GM23338 (cell line): ENCODE measurements around the gene CLEC18C. TPM values are rescaled to one million over a fixed set of nuclear protein-coding genes. Genes with fewer than 3 reads are reported as not detected.
"Not testable (repeated sequence)": the region's sequence is repeated elsewhere in the genome, so short reads cannot be mapped to it uniquely, and the experiment has no call there.

Source experiments
- ATAC-seq: fragments of 200-7000 bp; cut with Tn5 transposase; 3 replicates; pipeline ENCODE4 v1.9.1; 2020
- DNase-seq: peaks from one replicate; pipeline ENCODE4 v3.0.0-alpha.2; 2015; ENCODE audit warnings: low spot score
- H2AFZ ChIP-seq: fragments of 200-600 bp; sonication (generic); 2 replicates; pipeline ENCODE4 v1.8.0; 2016; ENCODE audit warnings: antibody characterized with exemption, mild to moderate bottlenecking, moderate library complexity
- H3F3A ChIP-seq: fragments of 200-600 bp; sonication (generic); replicated peaks from 2 replicates; pipeline ENCODE4 v1.8.0; 2017; ENCODE audit warnings: antibody characterized with exemption, mixed run types, low read depth
- H3K27ac ChIP-seq: fragments of 200-600 bp; sonication (generic); 2 replicates; pipeline ENCODE4 v1.6.1; 2016; ENCODE audit warnings: low read depth
- H3K27me3 ChIP-seq: fragments of 200-600 bp; sonication (generic); 2 replicates; pipeline ENCODE4 v1.8.0; 2016; ENCODE audit warnings: mild to moderate bottlenecking, mixed run types, moderate library complexity; ENCODE audit not compliant: insufficient read depth
- H3K36me3 ChIP-seq: fragments of 200-600 bp; sonication (generic); 2 replicates; pipeline ENCODE4 v1.8.0; 2016; ENCODE audit warnings: mild to moderate bottlenecking; ENCODE audit not compliant: insufficient read depth
- H3K4me1 ChIP-seq: fragments of 200-600 bp; sonication (generic); 2 replicates; pipeline ENCODE4 v1.8.0; 2016; ENCODE audit warnings: mild to moderate bottlenecking, moderate library complexity; ENCODE audit not compliant: insufficient read depth
- H3K4me2 ChIP-seq: fragments of 200-600 bp; sonication (generic); 2 replicates; pipeline ENCODE4 v1.7.1; 2017; ENCODE audit warnings: mixed run types
- H3K4me3 ChIP-seq: fragments of 200-600 bp; sonication (generic); 2 replicates; pipeline ENCODE4 v1.6.1; 2016; ENCODE audit warnings: mixed run types
- H3K79me2 ChIP-seq: fragments of 200-600 bp; sonication (generic); replicated peaks from 2 replicates; pipeline ENCODE4 v1.8.0; 2017; ENCODE audit warnings: mild to moderate bottlenecking; ENCODE audit not compliant: insufficient read depth
- H3K9me2 ChIP-seq: fragments of 200-600 bp; sonication (generic); 2 replicates; pipeline ENCODE4 v1.8.0; 2017; ENCODE audit not compliant: insufficient read depth
- H4K20me1 ChIP-seq: fragments of 200-600 bp; sonication (generic); replicated peaks from 2 replicates; pipeline ENCODE4 v1.8.0; 2017; ENCODE audit warnings: mild to moderate bottlenecking; ENCODE audit not compliant: insufficient read depth
- H3K27ac Mint-ChIP-seq: 2 replicates; pipeline ENCODE4 v1.8.0; 2020; ENCODE audit warnings: inconsistent platforms, mild to moderate bottlenecking, moderate library complexity, mixed read lengths
- H3K27me3 Mint-ChIP-seq: 3 replicates; pipeline ENCODE4 v1.8.0; 2022; ENCODE audit warnings: low read depth, mild to moderate bottlenecking, moderate library complexity, mixed read lengths, inconsistent platforms; ENCODE audit not compliant: insufficient read depth, poor library complexity
- H3K36me3 Mint-ChIP-seq: 3 replicates; pipeline ENCODE4 v1.8.0; 2021; ENCODE audit warnings: low read depth, mild to moderate bottlenecking, inconsistent platforms, moderate library complexity, mixed read lengths
- H3K4me1 Mint-ChIP-seq: 3 replicates; pipeline ENCODE4 v1.8.0; 2020; ENCODE audit warnings: mild to moderate bottlenecking, inconsistent platforms, mixed read lengths
- H3K4me3 Mint-ChIP-seq: 3 replicates; pipeline ENCODE4 v1.8.0; 2021; ENCODE audit warnings: moderate library complexity, mild to moderate bottlenecking, inconsistent platforms, mixed read lengths
- H3K9me3 Mint-ChIP-seq: 3 replicates; pipeline ENCODE4 v1.8.0; 2020; ENCODE audit warnings: moderate library complexity, mild to moderate bottlenecking, inconsistent platforms, mixed read lengths
- polyA plus RNA-seq: library from polyadenylated mRNA; unstranded; fragments of >200 nt; fragmentation: Nextera tagmentation; extraction: Ambion mirVana; gene quantifications from 2 replicates; pipeline ENCODE4 v1.2.1, GENCODE V29; 2016
- total RNA-seq: library from RNA; depleted of rRNA; stranded (reverse); fragments of >200 nt; shearing (Covaris generic); gene quantifications from 2 replicates; pipeline ENCODE4 v1.2.3, GENCODE V29; 2014

CLEC18C gene
- total and polyA plus RNA-seq, 2 experiments from 2014 or later, result 0.06 TPM; not detected in 1

DNA sequence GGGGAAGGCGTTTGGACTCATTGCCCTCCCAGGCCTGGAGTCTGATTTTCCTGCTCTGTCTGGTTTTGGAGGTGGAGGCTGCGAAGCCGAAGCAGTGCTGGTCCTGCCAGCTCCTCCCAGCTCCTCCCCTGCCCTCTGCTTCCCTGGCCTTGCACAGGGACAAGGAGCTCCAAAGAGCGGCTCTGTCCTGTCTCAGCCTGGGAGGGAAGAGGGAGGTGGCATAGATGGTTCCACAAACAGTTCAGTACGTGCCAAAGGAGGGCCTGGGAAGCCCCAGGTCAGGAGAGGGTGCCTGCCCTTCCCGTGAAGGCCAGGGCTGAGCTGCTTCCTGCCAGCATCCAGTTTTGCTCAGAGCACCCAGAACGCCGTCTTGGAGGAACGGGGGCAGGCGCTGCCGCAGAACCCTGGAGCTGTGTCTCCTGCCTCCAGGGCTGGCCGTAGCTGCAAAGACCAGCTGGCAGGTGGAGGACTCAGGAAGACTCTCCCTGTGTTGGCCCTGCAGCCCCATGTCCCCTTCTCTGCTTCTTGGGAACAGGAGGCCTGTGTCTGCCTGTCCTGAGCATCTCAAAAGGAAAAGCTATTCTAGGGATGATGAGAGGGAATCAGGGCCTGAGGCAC lies 23.2 kb downstream of the CLEC18C start:
- H3F3A ChIP-seq, H3K9me3 Mint-ChIP-seq, H2AFZ ChIP-seq, H3K4me3 Mint-ChIP-seq, H3K4me2 ChIP-seq, H3K79me2 ChIP-seq, H3K36me3 ChIP-seq, H3K4me1 ChIP-seq, H4K20me1 ChIP-seq, H3K27ac ChIP-seq, H3K36me3 Mint-ChIP-seq, H3K27me3 Mint-ChIP-seq, H3K27me3 ChIP-seq, H3K4me1 Mint-ChIP-seq, H3K9me2 ChIP-seq, DNase-seq, H3K4me3 ChIP-seq, H3K27ac Mint-ChIP-seq: not testable (repeated sequence)
- ATAC-seq, result peak; percentile 72

DNA sequence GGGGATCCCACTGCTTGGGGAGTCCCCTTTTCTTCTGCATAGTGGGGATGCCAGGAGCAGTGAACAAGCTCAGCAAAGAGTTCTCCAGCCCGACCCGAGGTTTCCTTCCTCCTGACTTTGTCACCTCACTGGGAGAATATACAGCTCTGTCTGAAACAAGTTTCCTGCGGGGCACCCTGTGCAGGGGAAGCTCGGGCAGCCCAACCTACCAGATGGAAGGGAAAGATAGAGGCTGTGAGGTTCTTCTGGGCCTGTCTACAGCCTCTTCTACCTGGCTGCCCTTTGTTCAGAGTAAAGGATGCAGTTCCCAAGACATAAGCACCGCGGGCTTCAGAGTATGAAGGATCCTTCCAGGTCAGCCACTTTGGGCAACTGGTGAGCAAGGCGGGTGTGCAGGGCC lies 24.0 kb downstream of the CLEC18C start:
- H3F3A ChIP-seq, H3K9me2 ChIP-seq, H3K9me3 Mint-ChIP-seq: not testable (repeated sequence)

DNA sequence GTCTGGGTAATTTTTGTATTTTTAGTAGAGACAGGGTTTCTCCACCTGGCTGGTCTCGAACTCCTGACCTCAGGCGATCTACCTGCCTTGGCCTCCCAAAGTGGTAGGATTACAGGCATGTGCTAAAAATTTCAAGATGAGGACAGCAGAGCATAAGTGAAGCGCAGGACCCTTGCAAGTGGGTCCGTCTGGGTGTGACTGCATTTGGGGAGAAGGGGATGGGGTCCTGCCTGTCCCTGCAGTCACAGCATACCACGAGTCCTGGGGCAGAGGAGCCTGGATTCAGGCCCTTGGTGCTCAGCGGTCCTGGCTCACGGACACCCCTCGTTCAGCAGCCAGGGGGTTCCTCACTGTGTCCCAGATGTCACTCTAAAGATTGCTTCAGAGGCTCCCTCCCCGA lies 24.6 kb downstream of the CLEC18C start:
- not testable (repeated sequence) for H2AFZ ChIP-seq, H4K20me1 ChIP-seq, ATAC-seq, H3K4me3 ChIP-seq, H3K36me3 Mint-ChIP-seq, H3K4me3 Mint-ChIP-seq, H3K27ac Mint-ChIP-seq, H3F3A ChIP-seq, H3K36me3 ChIP-seq, H3K4me2 ChIP-seq, H3K27me3 ChIP-seq, H3K27ac ChIP-seq, H3K4me1 Mint-ChIP-seq, H3K79me2 ChIP-seq, H3K4me1 ChIP-seq, H3K27me3 Mint-ChIP-seq, DNase-seq, H3K9me3 Mint-ChIP-seq, H3K9me2 ChIP-seq

More for the DNA sequence above, 24.0 kb downstream of the CLEC18C start:
- not testable (repeated sequence) for H3K4me3 Mint-ChIP-seq, H3K27ac Mint-ChIP-seq, H3K27ac ChIP-seq, H3K27me3 Mint-ChIP-seq, H3K27me3 ChIP-seq, H3K36me3 Mint-ChIP-seq, H3K79me2 ChIP-seq, DNase-seq, H4K20me1 ChIP-seq, H3K4me1 Mint-ChIP-seq, H3K4me3 ChIP-seq, H3K4me1 ChIP-seq, H2AFZ ChIP-seq, ATAC-seq, H3K4me2 ChIP-seq, H3K36me3 ChIP-seq

DNA sequence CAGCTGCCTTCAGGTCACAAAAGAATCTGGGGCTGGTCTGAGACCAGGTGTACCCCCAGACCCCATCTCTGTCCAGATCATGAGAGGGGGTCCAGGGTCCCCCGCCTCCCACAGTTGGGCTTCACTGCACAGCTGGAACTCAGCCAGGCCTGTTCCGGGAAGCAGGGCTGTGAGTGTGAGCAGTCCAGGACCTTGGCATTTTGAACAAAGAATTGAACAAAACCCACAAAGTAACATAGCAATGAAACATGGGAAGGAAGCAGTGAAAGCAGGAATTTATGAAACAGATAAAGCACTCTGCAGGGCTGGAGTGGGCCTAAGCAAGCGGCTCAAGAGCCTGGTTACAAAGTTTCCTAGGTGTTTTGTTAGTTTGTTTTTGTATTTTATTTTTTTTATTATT lies 25.1 kb downstream of the CLEC18C start:
- H2AFZ ChIP-seq, H3K9me2 ChIP-seq, H3K4me2 ChIP-seq, H3K27ac Mint-ChIP-seq, H3K36me3 Mint-ChIP-seq, H3K27me3 ChIP-seq, H3K4me1 Mint-ChIP-seq, H3K4me3 ChIP-seq, H3K79me2 ChIP-seq, DNase-seq, H3K36me3 ChIP-seq, H3K27me3 Mint-ChIP-seq, H3F3A ChIP-seq, H3K4me3 Mint-ChIP-seq, ATAC-seq, H4K20me1 ChIP-seq, H3K9me3 Mint-ChIP-seq, H3K27ac ChIP-seq, H3K4me1 ChIP-seq: not testable (repeated sequence)

DNA sequence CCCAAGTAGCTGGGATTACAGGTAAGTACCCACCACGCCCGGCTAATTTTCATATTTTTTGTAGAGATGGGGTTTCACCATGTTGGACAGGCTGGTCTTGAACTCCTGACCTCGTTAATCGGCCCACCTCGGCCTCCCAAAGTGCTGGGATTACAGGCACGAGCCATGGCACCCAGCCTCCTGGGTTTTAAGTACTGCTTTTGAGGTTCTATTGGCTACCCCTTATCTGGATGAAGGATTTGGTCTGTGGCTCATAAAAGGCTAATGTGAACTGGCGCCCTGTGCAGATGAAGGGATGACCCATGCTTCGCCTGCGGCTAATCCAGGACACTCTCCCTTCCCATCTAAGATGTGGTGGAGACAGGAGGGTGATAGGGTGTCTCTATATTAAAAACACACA lies 25.6 kb downstream of the CLEC18C start:
- not testable (repeated sequence) for H3K36me3 ChIP-seq, H3K79me2 ChIP-seq, H3K36me3 Mint-ChIP-seq, H3K27me3 Mint-ChIP-seq, H3K4me3 ChIP-seq, H3K4me1 Mint-ChIP-seq, H3K9me3 Mint-ChIP-seq, H3K27me3 ChIP-seq, H2AFZ ChIP-seq, DNase-seq, H4K20me1 ChIP-seq, H3F3A ChIP-seq, H3K4me3 Mint-ChIP-seq, H3K4me2 ChIP-seq, H3K27ac Mint-ChIP-seq, H3K9me2 ChIP-seq, ATAC-seq, H3K27ac ChIP-seq, H3K4me1 ChIP-seq

DNA sequence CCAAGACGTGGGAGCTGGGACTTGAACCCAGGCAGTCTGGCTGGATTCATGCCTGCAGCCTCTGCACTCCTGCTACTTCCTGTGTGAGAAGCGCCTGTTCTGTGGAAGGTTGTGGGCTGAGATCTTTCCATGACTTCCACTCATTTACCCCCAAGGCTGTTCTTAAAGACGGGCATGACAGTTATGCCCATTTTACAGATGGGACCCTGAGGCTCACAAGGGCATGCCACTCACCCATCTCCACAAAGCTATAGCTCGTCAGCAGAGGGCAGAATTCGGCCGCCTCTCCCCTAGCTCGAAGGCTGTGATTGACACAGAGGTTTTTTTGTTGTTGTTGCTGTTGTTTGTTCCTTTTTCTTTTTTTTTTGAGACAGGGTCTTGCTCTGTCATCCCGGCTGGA lies 26.5 kb downstream of the CLEC18C start:
- not testable (repeated sequence) for H4K20me1 ChIP-seq, H3K4me3 ChIP-seq, H3K36me3 Mint-ChIP-seq, H3K27ac Mint-ChIP-seq, H3K36me3 ChIP-seq, H3K4me2 ChIP-seq, H3K9me2 ChIP-seq, ATAC-seq, H3F3A ChIP-seq, H2AFZ ChIP-seq, H3K9me3 Mint-ChIP-seq, H3K4me3 Mint-ChIP-seq, H3K79me2 ChIP-seq, H3K27me3 ChIP-seq, H3K4me1 ChIP-seq, DNase-seq, H3K27me3 Mint-ChIP-seq, H3K4me1 Mint-ChIP-seq, H3K27ac ChIP-seq

DNA sequence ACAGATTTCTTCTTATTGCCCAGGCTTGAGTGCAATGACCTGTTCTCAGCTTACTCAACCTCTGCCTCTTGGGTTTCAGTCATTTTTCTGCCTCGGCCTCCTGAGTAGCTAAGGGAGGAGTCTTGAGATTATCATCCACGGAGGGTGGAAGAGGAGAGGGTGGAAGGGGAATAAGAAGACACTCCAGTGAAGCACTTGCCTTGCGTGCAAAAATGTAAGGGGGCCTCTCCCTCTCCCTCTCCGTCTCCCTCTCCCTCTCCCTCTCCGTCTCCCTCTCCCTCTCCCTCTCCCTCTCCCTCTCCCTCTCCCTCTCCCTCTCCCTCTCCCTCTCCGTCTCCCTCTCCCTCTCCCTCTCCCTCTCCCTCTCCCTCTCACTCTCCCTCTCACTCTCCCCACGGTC lies 29.9 kb downstream of the CLEC18C start:
- not testable (repeated sequence) for H3K4me3 Mint-ChIP-seq, H3K9me3 Mint-ChIP-seq, H3K4me1 ChIP-seq, H3K27me3 ChIP-seq, H4K20me1 ChIP-seq, H3K36me3 ChIP-seq, H3K79me2 ChIP-seq, H3K4me2 ChIP-seq, DNase-seq, H3F3A ChIP-seq, H3K9me2 ChIP-seq, ATAC-seq, H3K4me1 Mint-ChIP-seq, H3K27me3 Mint-ChIP-seq, H2AFZ ChIP-seq, H3K27ac ChIP-seq, H3K4me3 ChIP-seq, H3K27ac Mint-ChIP-seq
- H3K36me3 Mint-ChIP-seq, result peaks cover 27% of the 10 kb centered on the region
